IMR-90 (cell line): ENCODE results near the gene RBM15B. TPM values are rescaled to one million over a fixed set of nuclear protein-coding genes. Genes with fewer than 3 reads are reported as not detected.

Experiments used
- ATAC-seq: fragments of 200-7000 bp; cut with Tn5 transposase; 2 replicates; pipeline ENCODE4 v1.9.1; 2020; ENCODE audit warnings: low read depth, mild to moderate bottlenecking, moderate library complexity
- BruUV-seq: library from RNA; stranded (reverse); fragments of 400-500 nt; replicated peaks from 2 replicates; lab custom pipeline; 2021; lab: Mats Ljungman, UMichigan
- CTCF ChIA-PET: fragments of 300-600 bp; formaldehyde crosslinking; extraction: SDS; loops from one replicate; lab custom pipeline; 2021; ENCODE audit warnings: antibody characterized with exemption; lab: Yijun Ruan, JAX
- POLR2A ChIA-PET: fragments of 300-600 bp; sonication (Branson Sonifier 250); formaldehyde crosslinking; loops from one replicate; lab custom pipeline; 2022; ENCODE audit warnings: antibody characterized with exemption; ENCODE audit not compliant: unreplicated experiment; lab: Charles Lee
- DNase-seq: peaks from one replicate; pipeline ENCODE4 v3.0.0; 2013
- H2AFZ ChIP-seq: replicated peaks from 2 replicates; pipeline ENCODE3; 2013; ENCODE audit warnings: low read length, mild to moderate bottlenecking; ENCODE audit not compliant: poor library complexity
- H2AK5ac ChIP-seq: 2 replicates; pipeline ENCODE4 v1.6.1; 2013; ENCODE audit warnings: low read depth, low read length, inconsistent platforms
- H2AK9ac ChIP-seq: replicated peaks from 2 replicates; pipeline ENCODE3; 2013; ENCODE audit warnings: mild to moderate bottlenecking, low read depth, low read length, moderate library complexity; ENCODE audit not compliant: poor library complexity
- H2BK120ac ChIP-seq: 2 replicates; pipeline ENCODE4 v1.6.1; 2013; ENCODE audit warnings: low read depth, low read length, inconsistent platforms
- H2BK15ac ChIP-seq: 3 replicates; pipeline ENCODE4 v1.6.1; 2013; ENCODE audit warnings: low read depth, low read length, inconsistent platforms
- H2BK20ac ChIP-seq: 2 replicates; pipeline ENCODE4 v1.6.1; 2013; ENCODE audit warnings: low read depth, mild to moderate bottlenecking, inconsistent platforms, low read length, moderate library complexity
- H2BK5ac ChIP-seq: 2 replicates; pipeline ENCODE4 v1.6.1; 2013; ENCODE audit warnings: mild to moderate bottlenecking, low read depth, low read length, inconsistent platforms; ENCODE audit not compliant: poor library complexity, severe bottlenecking
- H3K14ac ChIP-seq: replicated peaks from 2 replicates; pipeline ENCODE4 v1.6.1; 2013; ENCODE audit warnings: low read depth, low read length, inconsistent platforms
- H3K18ac ChIP-seq: 2 replicates; pipeline ENCODE4 v1.6.1; 2013; ENCODE audit warnings: low read depth, low read length, control low read depth
- H3K23ac ChIP-seq: 2 replicates; pipeline ENCODE4 v1.6.1; 2013; ENCODE audit warnings: low read depth, low read length, inconsistent platforms
- H3K27ac ChIP-seq: 2 replicates; pipeline ENCODE4 v1.5.1; 2013; ENCODE audit warnings: mild to moderate bottlenecking, control low read depth, low read length; ENCODE audit not compliant: insufficient read depth
- H3K27me3 ChIP-seq: 2 replicates; pipeline ENCODE4 v1.6.1; 2013; ENCODE audit warnings: low read length; ENCODE audit not compliant: control insufficient read depth, insufficient read depth
- H3K36me3 ChIP-seq: 2 replicates; pipeline ENCODE4 v1.6.1; 2013; ENCODE audit warnings: low read length, mixed read lengths; ENCODE audit not compliant: control insufficient read depth, insufficient read depth
- H3K4ac ChIP-seq: 2 replicates; pipeline ENCODE4 v1.6.1; 2013; ENCODE audit warnings: low read depth, low read length, inconsistent platforms
- H3K4me1 ChIP-seq: 2 replicates; pipeline ENCODE4 v1.6.1; 2013; ENCODE audit warnings: low read length, mixed read lengths; ENCODE audit not compliant: control insufficient read depth, insufficient read depth
- H3K4me2 ChIP-seq: 2 replicates; pipeline ENCODE4 v1.6.1; 2013; ENCODE audit warnings: low read depth, mild to moderate bottlenecking, control low read depth, low read length, moderate library complexity
- H3K4me3 ChIP-seq: 2 replicates; pipeline ENCODE4 v1.5.1; 2013; ENCODE audit warnings: low read depth, mild to moderate bottlenecking, control low read depth, low read length, moderate library complexity; ENCODE audit not compliant: insufficient read depth
- H3K56ac ChIP-seq: 2 replicates; pipeline ENCODE4 v1.6.1; 2013; ENCODE audit warnings: low read length, inconsistent platforms; ENCODE audit not compliant: insufficient read depth; ENCODE audit errors: extremely low read depth
- H3K79me1 ChIP-seq, 2 experiments: 2 replicates each; pipeline ENCODE4 v1.6.1; 2013; ENCODE audit warnings: low read length in 2 of 2, inconsistent platforms in 1 of 2, low read depth in 1 of 2
- H3K9ac ChIP-seq: 2 replicates; pipeline ENCODE4 v1.6.1; 2013; ENCODE audit warnings: low read depth, low read length, control low read depth
- H3K9me1 ChIP-seq: 2 replicates; pipeline ENCODE4 v1.6.1; 2013; ENCODE audit warnings: low read length, inconsistent platforms; ENCODE audit not compliant: insufficient read depth
- H3K9me3 ChIP-seq: 2 replicates; pipeline ENCODE4 v1.6.1; 2013; ENCODE audit warnings: low read length; ENCODE audit not compliant: control insufficient read depth, insufficient read depth
- H4K20me1 ChIP-seq: 2 replicates; pipeline ENCODE4 v1.6.1; 2013; ENCODE audit warnings: low read length, inconsistent platforms; ENCODE audit not compliant: insufficient read depth
- H4K5ac ChIP-seq: 2 replicates; pipeline ENCODE4 v1.6.1; 2013; ENCODE audit warnings: mild to moderate bottlenecking, low read depth, low read length, control low read depth
- H4K8ac ChIP-seq, 2 experiments: 2 replicates each; pipeline ENCODE4 v1.6.1; 2013; ENCODE audit warnings: low read depth in 2 of 2, low read length in 2 of 2, control low read depth in 1 of 2, inconsistent platforms in 1 of 2
- H4K91ac ChIP-seq: 2 replicates; pipeline ENCODE4 v1.6.1; 2013; ENCODE audit warnings: low read depth, low read length, inconsistent platforms; ENCODE audit not compliant: insufficient read depth
- CEBPB ChIP-seq: IDR thresholded peaks from 2 replicates; pipeline ENCODE4 v1.6.1; 2012; ENCODE audit warnings: low read depth, low read length, improper control_type of control experiment
- POLR2A ChIP-seq: IDR thresholded peaks from 2 replicates; pipeline ENCODE4 v1.6.1; 2012; ENCODE audit warnings: mild to moderate bottlenecking, low read depth, low read length
- RAD21 ChIP-seq: IDR thresholded peaks from 2 replicates; pipeline ENCODE4 v1.6.1; 2012; ENCODE audit warnings: low read length, improper control_type of control experiment
- SMC3 ChIP-seq: fragments of 150-350 bp; IDR thresholded peaks from 2 replicates; pipeline ENCODE4 v1.6.1; 2016; ENCODE audit warnings: low read depth, mild to moderate bottlenecking, antibody characterized with exemption, low read length, moderate library complexity
- WGBS, 2 experiments: methylation state at CpG; one replicate each; pipeline versions ENCODE4 v1.1.5 to v1.1.7; 2013; ENCODE audit warnings: missing lambda C conversion rate in 2 of 2; ENCODE audit not compliant: insufficient read length in 1 of 2; ENCODE audit errors: extremely low coverage in 2 of 2; 5-methylcytosine and 5-hydroxymethylcytosine counted together
- dilution Hi-C: fragments of 300-500 bp; cut with HindIII; formaldehyde crosslinking; loops from one replicate; pipeline ENCODE4 v1.14.3; 2018; ENCODE audit warnings: low sequenced_read_pairs; ENCODE audit not compliant: unreplicated experiment
- in situ Hi-C: fragments of 300-500 bp; cut with MboI; formaldehyde crosslinking; loops from 3 replicates; pipeline ENCODE4 v1.14.3; 2019; ENCODE audit warnings: low sequenced_read_pairs, inconsistent platforms, mixed read lengths
- intact Hi-C: fragments of 100-400 bp; cut with micrococcal nuclease; formaldehyde crosslinking; loops from 2 replicates; pipeline ENCODE4 v1.10.0; 2022
- polyA plus RNA-seq, 3 experiments: library from polyadenylated mRNA; depleted of rRNA; stranded (reverse); fragments of >200 nt; gene quantifications; 2 replicates each; pipeline ENCODE4 v1.2.3, GENCODE V29; 2012; ENCODE audit warnings: low replicate concordance in 1 of 3
- total RNA-seq: library from RNA; depleted of rRNA; stranded (reverse); fragments of >200 nt; gene quantifications from 2 replicates; pipeline ENCODE4 v1.2.3, GENCODE V29; 2012

RBM15B gene
- total and polyA plus RNA-seq, 2 of the 4 experiments (the other 2 are of a cell fraction) = 16.2 to 17.4 TPM

DNA sequence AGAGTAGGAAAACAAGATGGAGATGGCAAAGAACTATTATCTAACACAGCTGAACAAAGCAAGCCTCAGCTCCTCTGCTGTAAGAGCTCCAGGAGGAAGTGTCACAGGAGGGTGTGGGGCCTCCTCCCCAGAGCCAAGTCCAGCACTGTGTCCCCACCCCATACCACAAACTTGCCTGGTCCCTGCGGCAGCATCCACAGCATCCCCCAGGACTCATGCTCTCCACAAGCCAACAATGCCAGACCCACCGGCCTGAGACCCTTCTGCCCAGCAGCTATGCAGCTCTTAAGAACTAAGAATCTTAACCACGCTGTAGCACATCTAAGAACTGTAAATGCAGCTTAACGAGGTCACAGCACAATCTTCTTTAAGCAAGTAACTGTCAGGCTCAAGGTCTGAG, 9.1 kb downstream of the RBM15B start:
- Histone ChIP-seq H2BK5ac (no peak overlapping the region), H4K91ac (no peak overlapping the region), H2BK120ac (no peak overlapping the region), H3K9me1 (peaks cover 10% of the 10 kb centered on the region), H3K56ac (no peak overlapping the region), H3K14ac (no peak overlapping the region), H2BK15ac (no peak overlapping the region), H3K27ac (no peak overlapping the region), H3K9ac (no peak overlapping the region), H3K27me3 (no peaks in the 10 kb centered on the region), H3K4ac (no peak overlapping the region), H4K5ac (no peak overlapping the region), H3K9me3 (no peaks in the 10 kb centered on the region), H4K20me1 (peaks cover 15% of the 10 kb centered on the region), H4K8ac (no peak overlapping the region), H3K4me1 (peaks cover 3% of the 10 kb centered on the region; the same call in 1 of the 2 replicates), H2AK9ac (no peak overlapping the region), H2AK5ac (no peak overlapping the region), H3K23ac (no peak overlapping the region), H3K36me3 (peaks cover 39% of the 10 kb centered on the region), H3K79me1 (peaks cover 18 to 26% of the 10 kb centered on the region in 2 experiments; a peak in 3 of 4 replicates), H3K18ac (no peak overlapping the region), H3K4me2 (no peak overlapping the region), H2BK20ac (no peak overlapping the region), H2AFZ (no peak overlapping the region), H3K4me3 (no peak overlapping the region)
- 100% methylated on average over 2 of the region's 4 CpGs; no CpG with 5 or more reads in 1 of the 2 experiments for WGBS, 2 experiments
- no peak for DNase-seq
- ATAC-seq = no peak
- CTCF ChIA-PET = no interaction called here
- BruUV-seq = no TSS peak
- POLR2A ChIA-PET = no interaction called here
- intact Hi-C loops (no loop called here), dilution Hi-C loops (no loop called here), in situ Hi-C loops (no loop called here)
- TF ChIP-seq RAD21 (no peak), SMC3 (no peak), CEBPB (no peak), POLR2A (no peak)
